ENCODE measurements around the gene PIF1.

GRCh38 chr15:64783796-64784195 is 41.7 kb downstream of the PIF1 start:
- no peak for TF ChIP-seq CTCF (IDR thresholded peaks at IDR 0.05)
- no peak for TF ChIP-seq ZFX (IDR thresholded peaks at IDR 0.05; ENCODE audit: borderline replicate concordance)

Measured in 22Rv1 (cell line).